Keratinocyte (primary cell): ENCODE data around the gene SLC13A3. TPM values are rescaled to one million over a fixed set of nuclear protein-coding genes. Genes with fewer than 3 reads are reported as not detected.

ENCODE experiments used
- DNase-seq: peaks from one replicate; pipeline ENCODE4 v3.0.0-alpha.2; 2011; ENCODE audit warnings: low read depth, missing footprints, low spot score
- FAIRE-seq: peaks from 2 replicates; lab custom pipeline; 2011; peaks lifted over from hg19 to GRCh38; lab: Jason Lieb, UNC
- H2AFZ ChIP-seq: 2 replicates; pipeline ENCODE4 v1.6.0; 2012; ENCODE audit warnings: low read length, control low read depth, inconsistent platforms; ENCODE audit not compliant: control insufficient read depth
- H3K27ac ChIP-seq: 2 replicates; pipeline ENCODE4 v1.5.1; 2011; ENCODE audit warnings: low read length; ENCODE audit not compliant: control insufficient read depth, insufficient read depth
- H3K27me3 ChIP-seq: 3 replicates; pipeline ENCODE4 v1.6.0; 2011; ENCODE audit warnings: low read length; ENCODE audit not compliant: control insufficient read depth, insufficient read depth; ENCODE audit errors: extremely low read depth
- H3K36me3 ChIP-seq, 2 experiments: 2 replicates in 1 of 2; 3 replicates in 1 of 2; pipeline ENCODE4 v1.5.1; 2011; ENCODE audit warnings: low read length in 2 of 2, mild to moderate bottlenecking in 1 of 2; ENCODE audit not compliant: control insufficient read depth in 2 of 2, insufficient read depth in 2 of 2; ENCODE audit errors: extremely low read depth in 1 of 2
- H3K4me1 ChIP-seq: 3 replicates; pipeline ENCODE4 v1.5.1; 2011; ENCODE audit warnings: low read length; ENCODE audit not compliant: control insufficient read depth, insufficient read depth; ENCODE audit errors: extremely low read depth
- H3K4me2 ChIP-seq: 3 replicates; pipeline ENCODE4 v1.6.0; 2011; ENCODE audit warnings: low read depth, low read length; ENCODE audit not compliant: control insufficient read depth, insufficient read depth; ENCODE audit errors: extremely low read depth
- H3K4me3 ChIP-seq, 3 experiments: fragments of 200-600 bp in 1 of 3; sonication (generic) in 1 of 3; 2 replicates in 2 of 3; 3 replicates in 1 of 3; pipeline ENCODE4 v1.5.1; 2011 to 2016; ENCODE audit warnings: low read length in 3 of 3, mild to moderate bottlenecking in 3 of 3, control low read depth in 2 of 3, inconsistent platforms in 1 of 3, low read depth in 1 of 3, mixed read lengths in 1 of 3, mixed run types in 1 of 3, moderate library complexity in 1 of 3; ENCODE audit not compliant: control insufficient read depth in 2 of 3, insufficient read depth in 2 of 3; ENCODE audit errors: extremely low read depth in 1 of 3
- H3K79me2 ChIP-seq: 2 replicates; pipeline ENCODE4 v1.6.0; 2012; ENCODE audit warnings: low read length; ENCODE audit not compliant: control insufficient read depth, insufficient read depth
- H3K9ac ChIP-seq: 3 replicates; pipeline ENCODE4 v1.6.0; 2011; ENCODE audit warnings: low read length; ENCODE audit not compliant: control insufficient read depth, insufficient read depth; ENCODE audit errors: extremely low read depth
- H3K9me1 ChIP-seq: 3 replicates; pipeline ENCODE4 v1.6.0; 2011; ENCODE audit warnings: low read length; ENCODE audit not compliant: control insufficient read depth, insufficient read depth; ENCODE audit errors: extremely low read depth
- H3K9me3 ChIP-seq: 2 replicates; pipeline ENCODE4 v1.5.1; 2012; ENCODE audit warnings: low read depth, low read length; ENCODE audit not compliant: control insufficient read depth
- H4K20me1 ChIP-seq: 3 replicates; pipeline ENCODE4 v1.6.0; 2011; ENCODE audit warnings: low read length; ENCODE audit not compliant: control insufficient read depth, insufficient read depth; ENCODE audit errors: extremely low read depth
- CTCF ChIP-seq, 3 experiments: IDR thresholded peaks in 1 of 3; conservative IDR thresholded peaks in 1 of 3; optimal IDR thresholded peaks in 1 of 3; 2 replicates in 2 of 3; 3 replicates in 1 of 3; pipeline versions ENCODE3 to v1.5.1; 2011; ENCODE audit warnings: low read length in 3 of 3, mild to moderate bottlenecking in 3 of 3, moderate library complexity in 2 of 3, control low read depth in 1 of 3, inconsistent platforms in 1 of 3; ENCODE audit not compliant: insufficient read depth in 2 of 3; ENCODE audit errors: extremely low read depth in 1 of 3
- EZH2 ChIP-seq: IDR thresholded peaks from one replicate; pipeline ENCODE4 v1.6.1; 2012; ENCODE audit warnings: inconsistent platforms, mild to moderate bottlenecking, low read length, moderate library complexity
- dilution Hi-C: fragments of 300-500 bp; cut with MboI; formaldehyde crosslinking; loops from one replicate; pipeline ENCODE4 v1.7.0; 2020; ENCODE audit warnings: low sequenced_read_pairs; ENCODE audit not compliant: extremely low pct_ligation_motif_present
- polyA plus RNA-seq, 5 experiments: library from polyadenylated mRNA; depleted of rRNA in 3 of 5; stranded (reverse) in 3 of 5; stranded (forward) in 1 of 5; unstranded in 1 of 5; fragments of >200 nt; gene quantifications; 1 replicate in 1 of 5; 2 replicates in 3 of 5; 3 replicates in 1 of 5; pipeline versions ENCODE4 v1.2.1 to v1.2.3, GENCODE V29; 2011 to 2012; ENCODE audit warnings: missing spikeins in 2 of 5, low read depth in 1 of 5, low replicate concordance in 1 of 5

Gene SLC13A3
- polyA plus RNA-seq, 1 donor (not counting 4 experiments of a cell fraction or from before 2014, with no cell fraction given), result 4.5 TPM

GRCh38 chr20:46580613-46581205 is 70.5 kb downstream of the SLC13A3 start:
- TF ChIP-seq CTCF (optimal IDR thresholded peaks at IDR 0.05 in 1 of 3, IDR thresholded peaks at IDR 0.05 in 1 of 3, conservative IDR thresholded peaks at IDR 0.05 in 1 of 3; ENCODE audit: extremely low read depth in 1 of 3, insufficient read depth in 2 of 3, low read length in 3 of 3), result no peak
- no peak for TF ChIP-seq EZH2
- DNase-seq, result no peak
- FAIRE-seq, result no peak
- H3K4me2 ChIP-seq, result no peak overlapping the region
- H3K9ac ChIP-seq, result no peak overlapping the region
- no peaks in the 10 kb centered on the region for H3K79me2 ChIP-seq
- no peak overlapping the region for H2AFZ ChIP-seq
- H4K20me1 ChIP-seq, result no peaks in the 10 kb centered on the region
- dilution Hi-C loops, result no loop called here
- no peaks in the 10 kb centered on the region for H3K27me3 ChIP-seq
- H3K27ac ChIP-seq, result no peak overlapping the region
- no peaks in the 10 kb centered on the region for H3K9me1 ChIP-seq
- no peaks in the 10 kb centered on the region for H3K9me3 ChIP-seq
- H3K36me3 ChIP-seq, result no peaks in the 10 kb centered on the region
- no peaks in the 10 kb centered on the region for H3K4me1 ChIP-seq
- H3K4me3 ChIP-seq, result no peak overlapping the region

- dilution Hi-C loops, result no loop called here
- no peaks in the 10 kb centered on the region for H3K4me1 ChIP-seq
- no peaks in the 10 kb centered on the region for H3K9me1 ChIP-seq
- H3K27ac ChIP-seq, result no peak overlapping the region
- TF ChIP-seq EZH2, result no peak
- TF ChIP-seq CTCF (optimal IDR thresholded peaks at IDR 0.05 in 1 of 3, IDR thresholded peaks at IDR 0.05 in 1 of 3, conservative IDR thresholded peaks at IDR 0.05 in 1 of 3; ENCODE audit: extremely low read depth in 1 of 3, insufficient read depth in 2 of 3, low read length in 3 of 3), result no peak
- DNase-seq (no peak), FAIRE-seq (no peak)
- no peaks in the 10 kb centered on the region for H3K36me3 ChIP-seq
- no peaks in the 10 kb centered on the region for H4K20me1 ChIP-seq
- no peaks in the 10 kb centered on the region for H3K27me3 ChIP-seq
- H3K79me2 ChIP-seq, result no peaks in the 10 kb centered on the region
- no peaks in the 10 kb centered on the region for H3K9me3 ChIP-seq
- H3K4me3 ChIP-seq, result no peak overlapping the region
- H2AFZ ChIP-seq, result no peak overlapping the region
- H3K4me2 ChIP-seq, result no peak overlapping the region
- H3K9ac ChIP-seq, result no peak overlapping the region
Observed at GRCh38 chr20:46578745-46579144, 72.5 kb downstream of the SLC13A3 start.
